HG03064 (cell line): Measurements from ENCODE around the gene ADCY9.

Source experiments
- ATAC-seq: cut with Tn5 transposase; IDR thresholded peaks from one replicate; pipeline ENCODE4 v1.9.1; 2021; ENCODE audit warnings: low read depth; ENCODE audit not compliant: unreplicated experiment

ADCY9 gene

DNA sequence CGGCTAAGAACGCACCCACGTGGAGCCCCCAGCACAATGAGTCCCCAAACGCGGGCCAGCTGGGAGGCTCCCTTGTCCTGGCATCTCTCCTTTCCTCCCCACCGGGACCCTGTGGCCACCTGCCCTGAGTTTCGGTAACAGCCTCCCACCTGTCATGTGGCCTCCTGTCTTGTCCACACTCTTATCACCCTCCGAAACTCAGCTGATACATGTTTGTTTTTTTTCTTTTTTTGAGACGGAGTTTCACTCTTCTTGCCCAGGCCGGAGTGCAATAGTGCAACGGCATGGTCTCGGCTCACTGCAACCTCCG lies 130.1 kb downstream of the ADCY9 start:
- ATAC-seq: no peak

DNA sequence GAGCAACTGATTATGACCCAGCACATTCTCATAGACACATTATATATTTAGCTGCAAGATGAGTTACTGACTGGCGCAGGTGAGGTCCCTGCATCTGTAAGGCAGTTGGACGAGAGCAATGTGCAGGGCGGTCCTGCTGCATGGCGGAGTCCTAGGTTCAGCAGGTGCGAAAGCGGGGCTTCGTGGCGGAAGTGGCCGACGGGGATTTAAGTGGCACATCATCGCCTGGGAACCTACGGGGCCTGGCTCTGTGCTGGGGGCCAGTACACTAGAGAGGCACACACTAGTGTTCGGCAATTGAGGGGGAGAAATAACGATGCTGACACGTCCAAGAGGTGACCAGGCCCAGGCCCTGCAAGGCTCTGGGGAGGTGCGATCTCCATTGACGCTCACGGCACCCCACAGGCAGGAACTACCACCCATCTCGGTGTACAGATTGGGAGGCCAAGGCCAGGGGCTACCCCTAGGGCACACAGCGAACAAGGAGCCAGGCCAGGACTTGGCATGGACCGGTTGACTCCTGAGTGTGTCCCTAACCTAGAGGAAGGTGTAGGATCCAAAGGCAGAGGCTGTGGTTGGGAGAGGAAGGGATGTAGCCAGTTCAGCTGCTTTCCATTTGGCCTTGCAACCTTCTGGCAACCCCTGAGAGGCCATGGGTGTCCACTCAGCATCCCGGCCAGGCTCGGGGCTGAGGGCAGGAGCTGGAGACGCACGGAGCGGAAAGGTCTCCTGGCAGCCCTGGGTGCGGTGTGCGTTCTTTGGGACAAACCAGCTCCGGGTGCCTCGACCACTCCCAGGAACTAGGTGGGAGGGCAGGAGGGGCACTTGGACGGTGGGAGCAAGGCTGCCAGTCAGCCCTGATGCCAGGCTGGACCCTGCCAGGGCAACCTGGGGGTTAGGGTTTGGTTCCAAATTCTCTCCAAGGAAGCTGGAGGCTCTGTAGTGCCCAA lies 131.9 kb downstream of the ADCY9 start:
- no peak for ATAC-seq

DNA sequence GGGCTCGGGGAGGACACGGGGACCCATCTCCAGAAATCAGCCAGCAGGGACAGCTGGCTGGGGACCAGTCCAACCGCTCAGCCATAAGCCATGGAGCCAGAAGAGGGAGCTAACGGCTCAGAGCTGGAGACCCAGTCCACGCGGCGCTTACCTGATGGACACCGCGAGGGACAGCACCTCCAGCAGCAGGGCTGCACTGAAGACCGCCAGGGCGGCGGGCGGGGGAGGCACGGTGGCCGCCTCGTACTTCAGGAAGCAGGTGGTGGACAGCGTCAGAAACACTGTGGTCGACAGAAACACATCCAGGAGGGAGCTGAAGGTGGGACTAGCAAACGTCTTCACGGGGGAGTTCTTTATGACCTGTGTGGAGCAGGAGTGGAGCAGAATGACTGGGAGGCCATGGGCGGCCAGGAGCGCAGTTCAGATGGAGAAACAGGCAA lies 133.1 kb downstream of the ADCY9 start:
- ATAC-seq: no peak

DNA sequence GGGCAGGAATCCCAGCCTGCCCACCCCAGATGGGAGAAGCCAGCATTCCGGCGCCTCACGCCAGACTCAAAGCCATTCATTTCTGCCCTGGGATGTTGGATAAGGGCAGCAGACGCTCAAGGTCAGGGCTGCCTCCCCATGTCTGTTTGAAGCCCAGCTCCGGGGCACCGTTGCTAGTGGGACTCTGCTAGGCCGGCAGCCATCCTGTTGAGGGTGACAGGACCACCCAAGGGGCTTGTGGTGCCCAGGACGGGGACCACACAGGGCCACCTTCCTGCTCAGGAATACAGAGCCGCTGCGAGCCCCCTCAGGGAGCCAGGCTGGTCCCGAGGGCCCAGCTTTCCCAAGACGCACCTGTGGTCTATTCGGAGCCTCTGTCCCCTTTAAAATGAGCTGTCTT lies 134.0 kb downstream of the ADCY9 start:
- ATAC-seq: no peak

DNA sequence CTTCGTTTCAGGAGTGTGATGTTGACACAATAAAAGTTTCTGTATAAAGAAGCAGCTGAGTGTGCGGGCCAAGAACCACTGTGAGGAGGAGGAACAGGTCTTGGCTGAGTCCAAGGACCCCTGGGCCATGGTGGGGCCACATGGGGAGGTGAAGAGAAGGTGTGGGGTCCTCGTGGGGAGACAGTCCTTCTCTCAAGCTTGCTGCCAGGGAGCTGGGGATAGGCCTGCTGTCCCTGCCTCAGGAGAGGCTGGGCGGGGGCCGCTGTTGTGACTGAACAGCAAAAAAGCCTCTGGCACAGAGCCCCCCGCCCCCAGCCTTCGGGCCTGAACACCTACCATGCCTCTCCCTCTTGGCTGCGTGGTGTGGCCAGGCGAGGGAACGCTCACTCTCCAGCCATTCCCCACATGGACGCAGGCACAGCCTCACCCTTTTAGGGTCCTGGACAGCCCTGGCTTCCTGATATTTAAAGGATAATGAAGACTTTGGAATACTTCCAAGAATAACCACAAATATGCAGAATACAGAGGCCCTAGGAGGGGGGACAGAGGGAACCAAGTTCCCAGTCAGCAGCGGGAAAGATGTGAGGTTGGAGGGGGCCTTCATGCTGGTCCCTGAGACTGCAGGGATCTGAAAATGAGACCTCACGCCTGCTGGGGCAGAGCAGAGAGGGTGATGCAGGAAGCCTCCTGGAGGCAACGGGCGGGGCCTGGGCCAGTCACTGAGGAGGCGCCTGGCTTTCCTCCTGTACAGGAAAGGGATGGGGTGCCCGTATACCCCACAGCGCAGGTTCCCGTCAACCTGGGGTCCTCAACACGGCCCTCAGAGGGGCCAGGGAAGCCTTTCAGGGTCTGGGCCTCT lies 135.8 kb downstream of the ADCY9 start:
- no peak for ATAC-seq

DNA sequence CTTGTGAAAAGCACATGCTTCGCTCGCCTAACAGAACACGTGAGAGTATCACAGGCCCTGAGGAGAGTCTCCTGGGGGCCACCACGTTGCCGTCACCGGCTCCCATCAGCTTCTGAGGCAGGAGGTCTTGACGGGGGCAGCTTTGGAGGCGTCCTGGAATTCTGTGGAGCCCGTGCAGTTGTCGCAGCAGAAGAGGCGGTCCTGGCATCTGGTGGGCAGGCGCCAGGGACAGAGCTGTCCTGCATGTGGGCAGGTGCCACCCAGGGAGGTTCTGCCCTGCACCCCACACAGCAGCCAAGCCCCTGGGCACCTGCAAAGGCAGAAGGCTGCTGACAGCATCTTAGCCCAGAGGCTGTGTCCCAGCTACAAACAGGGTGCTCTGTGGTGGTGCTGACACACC lies 136.7 kb downstream of the ADCY9 start:
- ATAC-seq: no peak

GRCh38 chr16:3979070-3979469 lies 137.2 kb downstream of the ADCY9 start:
- ATAC-seq: no peak

GRCh38 chr16:3977376-3977775 lies 138.9 kb downstream of the ADCY9 start:
- no peak for ATAC-seq

- no peak for ATAC-seq
These were observed 141.5 kb downstream of the ADCY9 start for GRCh38 chr16:3974751-3975150.

- ATAC-seq: no peak
These were observed 144.5 kb downstream of the ADCY9 start for GRCh38 chr16:3971706-3972105.

GRCh38 chr16:3971261-3971660 lies 145.0 kb downstream of the ADCY9 start:
- ATAC-seq: no peak

- no peak for ATAC-seq
These were observed 147.7 kb downstream of the ADCY9 start for GRCh38 chr16:3968551-3968950.

DNA sequence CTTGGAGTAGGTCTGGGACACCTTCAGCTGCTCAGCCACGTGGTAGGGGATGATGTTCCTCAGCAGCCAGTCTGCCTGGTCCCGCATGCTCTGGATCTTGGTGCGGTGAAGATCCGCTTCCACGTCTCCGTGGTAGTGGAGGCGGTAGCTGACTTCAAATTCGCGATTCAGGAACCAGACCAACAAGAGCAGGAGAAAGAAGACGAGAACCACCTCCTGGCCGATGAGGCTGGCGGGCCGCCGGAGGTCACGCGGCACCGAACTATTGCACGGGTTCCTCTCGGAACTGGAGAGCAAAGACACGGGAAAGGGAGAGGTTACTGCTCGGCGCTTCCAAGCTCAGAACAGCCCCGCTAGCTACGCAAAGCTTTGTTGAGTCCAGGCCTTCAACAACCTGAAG lies 149.6 kb downstream of the ADCY9 start:
- no peak for ATAC-seq

DNA sequence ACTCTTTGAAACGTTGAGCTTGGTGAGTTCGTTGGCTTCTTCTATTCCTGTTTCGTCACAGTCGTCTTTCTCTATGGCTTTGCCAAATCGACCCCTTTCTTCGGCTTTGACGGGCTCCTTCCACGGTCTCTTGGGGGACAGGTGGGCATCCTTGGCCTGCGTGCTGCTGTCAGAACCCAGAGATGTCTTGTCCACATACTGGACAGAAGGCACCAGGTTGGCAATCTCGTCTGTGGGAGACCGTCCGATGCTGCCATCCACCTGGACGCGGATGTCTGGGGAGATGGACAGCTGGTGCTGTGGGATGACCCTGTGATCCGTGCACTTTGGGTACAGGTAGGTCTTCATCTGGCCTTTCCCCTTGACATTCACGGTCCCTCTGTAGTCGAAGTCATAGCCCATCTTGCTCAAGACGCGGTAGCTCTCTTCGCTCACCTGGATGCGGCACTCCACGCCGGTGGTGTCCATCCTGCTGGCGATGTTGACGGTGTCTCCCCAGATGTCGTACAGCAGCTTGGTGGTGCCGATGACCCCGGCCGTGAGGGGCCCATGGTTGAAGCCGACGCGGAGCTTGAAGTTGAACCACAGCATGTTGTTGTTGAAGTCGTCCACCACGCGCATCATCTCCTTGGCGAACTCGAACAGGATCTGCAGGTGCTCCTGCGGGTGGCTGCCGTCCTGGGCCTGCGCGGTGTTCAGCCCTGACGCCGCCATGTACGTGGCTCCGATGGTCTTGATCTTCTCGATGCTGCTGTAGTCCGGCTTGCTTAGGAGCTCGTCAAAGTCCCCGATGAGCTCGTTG lies 150.3 kb downstream of the ADCY9 start:
- ATAC-seq: no peak

- ATAC-seq: no peak
These were observed 150.9 kb downstream of the ADCY9 start for GRCh38 chr16:3965306-3965705.

GRCh38 chr16:3964686-3965290 lies 151.5 kb downstream of the ADCY9 start:
- no peak for ATAC-seq

DNA sequence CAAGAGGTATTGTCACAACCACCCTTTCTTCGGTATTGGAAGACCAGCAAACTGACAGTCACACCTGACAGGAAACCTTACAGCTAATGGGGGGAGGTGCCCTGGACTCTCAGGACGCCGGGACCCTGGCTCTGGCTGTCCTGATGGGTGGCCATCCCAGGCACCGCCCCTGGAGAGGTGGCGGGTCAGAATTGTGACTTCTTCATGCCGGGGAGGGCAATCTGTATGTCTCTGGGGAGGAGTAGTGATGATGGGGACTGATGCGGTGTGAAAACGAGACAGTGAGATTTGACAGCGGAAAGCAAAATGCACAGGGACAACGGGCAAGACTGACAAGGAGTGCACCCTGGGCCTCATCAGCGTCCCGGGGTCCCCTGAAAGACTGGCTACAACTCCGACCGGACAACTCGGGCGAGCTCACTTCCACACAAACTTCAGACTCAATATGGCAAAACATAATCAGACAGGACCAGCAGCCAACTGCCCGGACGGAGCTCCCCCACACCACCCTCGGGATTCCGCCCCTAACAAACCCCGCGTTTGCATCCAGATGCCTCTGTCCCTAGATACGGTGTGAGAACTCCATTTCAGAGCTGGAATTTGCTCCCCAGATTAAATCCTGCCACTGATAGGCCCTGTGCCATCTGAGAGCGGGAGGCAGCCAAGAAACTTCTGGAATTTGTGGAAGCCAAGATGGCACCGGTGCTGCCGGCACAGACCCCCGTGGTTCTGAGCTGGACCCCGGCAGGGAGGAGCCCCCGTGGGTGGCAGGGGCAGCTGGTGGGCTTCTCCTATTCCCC lies 152.2 kb downstream of the ADCY9 start:
- no peak for ATAC-seq

DNA sequence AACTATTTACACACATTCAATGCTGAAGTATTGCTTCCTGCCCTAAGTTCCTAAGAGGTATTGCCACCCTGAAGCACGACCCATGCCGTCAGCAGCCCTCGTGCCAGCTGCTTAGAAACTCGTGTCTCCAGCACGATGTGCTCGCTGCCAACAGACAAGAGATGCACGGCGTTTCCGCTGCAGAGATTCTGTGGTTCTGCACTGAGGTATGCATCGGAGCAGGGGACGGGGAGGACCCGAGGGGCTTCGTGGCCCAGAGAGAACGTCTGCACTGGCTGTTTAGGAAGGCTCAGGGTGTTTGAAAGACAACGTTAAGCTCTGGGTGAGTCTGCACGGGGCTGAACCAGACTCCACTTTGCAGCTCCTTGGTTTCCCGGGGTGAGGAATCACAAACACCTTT lies 153.0 kb downstream of the ADCY9 start:
- no peak for ATAC-seq

DNA sequence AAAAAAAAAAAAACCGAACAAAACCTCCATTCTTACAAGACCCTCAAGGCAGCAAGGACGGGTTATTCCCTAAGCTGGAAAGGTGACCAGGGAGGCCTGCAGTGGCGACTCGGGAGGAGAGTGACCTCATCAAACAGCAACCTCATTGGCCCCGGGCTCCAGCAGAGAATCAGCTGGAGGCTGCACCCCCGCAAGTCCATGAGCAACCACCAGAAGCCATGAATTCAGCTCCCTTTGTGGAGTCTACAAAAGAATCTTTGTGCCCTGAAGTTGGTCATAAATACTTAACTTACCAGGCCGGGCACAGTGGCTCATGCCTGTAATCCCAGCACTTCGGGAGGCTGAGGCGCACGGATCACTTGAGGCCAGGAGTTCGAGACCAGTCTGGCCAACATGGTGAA lies 154.8 kb downstream of the ADCY9 start:
- no peak for ATAC-seq
